22Rv1 (cell line): Measurements from ENCODE around the gene SLFNL1.
A peak's percentile ranks its signal among the peaks of the same experiment; 100 is the strongest.

Experiments
- H3K27ac ChIP-seq: fragments of 450-650 bp; 2 replicates; pipeline ENCODE4 v1.5.1; 2017
- ZFX ChIP-seq: fragments of 450-650 bp; IDR thresholded peaks from 2 replicates; pipeline ENCODE4 v1.6.1; 2017; ENCODE audit warnings: antibody characterized with exemption, borderline replicate concordance
- TF ChIP-seq, protein P1 (sequence below): fragments of 450-650 bp; IDR thresholded peaks from 2 replicates; pipeline ENCODE4 v1.5.1; 2017; ENCODE audit warnings: mild to moderate bottlenecking

Gene SLFNL1

DNA sequence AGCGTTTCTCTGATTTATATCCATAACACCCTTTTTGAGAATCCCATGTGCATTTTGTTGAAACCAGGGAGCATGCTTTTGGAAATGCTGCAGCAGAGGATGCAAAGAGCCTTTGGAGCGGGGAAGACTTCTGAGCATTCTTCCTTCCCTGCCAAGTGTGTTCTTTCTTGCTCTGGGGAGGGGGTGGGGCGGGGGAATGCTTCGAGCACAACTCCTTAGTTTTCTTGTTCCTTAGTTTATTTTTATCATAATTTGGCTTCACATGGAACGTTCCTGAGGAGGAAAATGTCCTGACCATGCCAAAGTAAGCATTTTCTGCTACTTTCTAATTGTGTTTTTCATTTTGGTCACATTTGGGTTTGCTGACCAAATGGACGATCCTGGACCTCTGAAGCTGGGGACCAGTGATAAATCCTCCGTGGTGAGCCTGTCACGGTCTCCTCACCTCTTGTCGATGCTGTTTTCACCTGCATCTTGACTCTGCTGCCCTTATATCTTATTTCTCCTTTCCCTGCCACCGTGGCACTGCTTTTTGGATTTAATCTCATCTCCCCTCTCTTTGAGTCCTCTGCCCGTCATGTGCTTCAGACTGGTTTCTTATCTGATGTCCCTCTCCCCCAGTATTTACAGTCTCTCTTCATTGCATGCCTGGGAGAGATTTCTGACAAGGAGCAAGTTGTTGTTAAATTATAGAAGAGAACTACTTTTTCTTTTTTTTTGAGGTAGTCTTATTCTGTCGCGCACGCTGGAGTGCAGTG, 39.7 kb downstream of the SLFNL1 start:
- no peak for TF ChIP-seq ZFX
- TF ChIP-seq, protein P1, sequence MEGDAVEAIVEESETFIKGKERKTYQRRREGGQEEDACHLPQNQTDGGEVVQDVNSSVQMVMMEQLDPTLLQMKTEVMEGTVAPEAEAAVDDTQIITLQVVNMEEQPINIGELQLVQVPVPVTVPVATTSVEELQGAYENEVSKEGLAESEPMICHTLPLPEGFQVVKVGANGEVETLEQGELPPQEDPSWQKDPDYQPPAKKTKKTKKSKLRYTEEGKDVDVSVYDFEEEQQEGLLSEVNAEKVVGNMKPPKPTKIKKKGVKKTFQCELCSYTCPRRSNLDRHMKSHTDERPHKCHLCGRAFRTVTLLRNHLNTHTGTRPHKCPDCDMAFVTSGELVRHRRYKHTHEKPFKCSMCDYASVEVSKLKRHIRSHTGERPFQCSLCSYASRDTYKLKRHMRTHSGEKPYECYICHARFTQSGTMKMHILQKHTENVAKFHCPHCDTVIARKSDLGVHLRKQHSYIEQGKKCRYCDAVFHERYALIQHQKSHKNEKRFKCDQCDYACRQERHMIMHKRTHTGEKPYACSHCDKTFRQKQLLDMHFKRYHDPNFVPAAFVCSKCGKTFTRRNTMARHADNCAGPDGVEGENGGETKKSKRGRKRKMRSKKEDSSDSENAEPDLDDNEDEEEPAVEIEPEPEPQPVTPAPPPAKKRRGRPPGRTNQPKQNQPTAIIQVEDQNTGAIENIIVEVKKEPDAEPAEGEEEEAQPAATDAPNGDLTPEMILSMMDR, result no peak
- peak overlapping the region; percentile 92; the same call in 1 of the 2 replicates for H3K27ac ChIP-seq

DNA sequence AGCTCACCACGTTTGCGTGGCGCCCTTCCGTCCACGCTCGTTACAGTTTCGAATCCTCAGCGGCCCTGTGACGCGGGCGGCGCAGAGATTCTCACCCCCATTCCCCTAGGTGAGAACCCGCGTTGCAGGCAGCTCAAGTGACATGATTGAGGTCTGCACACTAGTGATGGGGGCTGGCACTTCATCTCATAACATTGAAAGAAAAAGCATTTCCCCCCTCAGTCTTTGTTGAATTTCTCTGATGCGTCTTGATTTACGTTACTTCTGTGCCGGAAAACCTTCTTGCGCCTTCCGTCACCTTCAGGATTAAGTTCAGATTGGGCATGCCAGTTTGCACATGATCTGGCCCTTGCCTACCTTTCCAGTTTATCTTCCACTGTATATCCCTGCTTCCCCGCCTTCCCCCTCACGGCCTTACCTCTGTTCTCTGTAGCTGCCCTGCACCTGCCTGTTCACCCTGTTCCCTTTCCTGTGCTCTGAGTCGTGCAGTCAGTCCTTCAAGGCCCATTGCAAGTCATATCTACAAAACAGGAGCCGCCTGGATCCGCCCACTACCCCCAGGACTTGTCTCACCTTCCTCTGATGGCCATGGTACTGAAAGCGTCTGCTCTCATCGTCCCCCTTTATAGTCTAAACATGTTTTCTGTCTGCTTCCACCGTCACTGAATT, 40.9 kb downstream of the SLFNL1 start:
- no peak for TF ChIP-seq ZFX
- TF ChIP-seq, protein P1, result no peak
- H3K27ac ChIP-seq, result peak overlapping the region; percentile 92

DNA sequence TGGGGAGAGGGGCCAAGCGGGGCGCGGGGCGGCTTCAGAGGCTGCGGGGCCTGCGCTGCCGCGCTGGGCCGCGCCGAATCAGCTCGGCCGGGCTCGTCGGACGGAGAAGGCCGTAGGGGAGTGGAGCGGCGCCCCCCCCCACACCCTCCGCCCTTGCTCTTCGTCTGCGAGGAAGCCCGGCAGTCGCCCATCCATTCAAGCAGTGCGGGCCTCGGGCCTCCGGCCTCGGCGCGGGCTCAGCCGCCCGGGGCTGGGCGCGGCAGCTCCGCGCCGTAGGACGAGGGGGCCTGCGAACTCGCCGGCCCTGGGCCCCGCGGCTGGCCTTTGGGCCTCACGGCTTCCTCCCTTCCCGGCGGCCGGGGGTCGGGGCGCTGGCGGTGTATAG, 41.5 kb downstream of the SLFNL1 start:
- TF ChIP-seq ZFX, result no peak
- TF ChIP-seq, protein P1, result no peak
- H3K27ac ChIP-seq, result peak overlapping the region; percentile 92

DNA sequence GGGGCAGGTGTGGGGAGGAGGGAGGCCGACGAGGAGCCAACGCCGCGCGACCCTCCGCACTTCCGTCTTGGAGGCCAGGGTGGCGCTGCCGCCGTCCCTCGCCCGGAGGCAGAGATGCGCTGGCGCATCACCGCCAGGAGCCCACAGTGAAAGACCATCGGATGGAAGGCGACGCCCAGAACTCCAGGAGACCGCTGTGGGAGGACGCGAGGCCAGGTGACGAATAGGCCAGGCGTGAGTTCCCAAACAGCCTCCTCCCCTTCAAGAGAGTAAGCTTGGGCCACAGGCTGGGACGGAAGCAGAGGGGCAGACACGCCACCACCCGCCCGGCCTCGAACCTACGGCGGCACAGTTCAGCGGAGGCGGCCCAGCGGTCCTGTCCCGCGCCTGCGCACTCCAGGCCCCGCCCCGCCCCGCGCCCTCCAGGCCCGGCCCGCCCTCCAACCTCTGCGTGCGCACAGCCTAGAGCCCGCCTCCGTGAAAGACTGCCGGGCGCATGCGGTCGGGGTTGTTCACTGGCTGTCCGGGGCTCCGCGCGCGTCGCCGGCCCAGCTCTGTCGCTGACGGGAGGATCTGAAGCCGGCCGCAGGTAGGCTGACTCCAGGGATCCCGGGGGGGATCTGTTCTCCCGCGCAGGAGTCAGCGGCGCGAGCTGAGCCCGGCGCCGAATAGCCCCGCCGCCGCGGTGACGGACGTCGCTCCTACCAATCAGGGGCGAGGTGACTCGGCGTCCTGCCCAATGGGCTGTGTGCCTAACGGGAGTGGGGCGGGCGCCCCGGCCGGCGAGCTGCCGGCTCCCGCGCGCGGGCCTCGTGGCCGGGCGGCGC, 42.1 kb downstream of the SLFNL1 start, which contains the start of gene CTPS1:
Gene CTPS1 (plus strand): TSS at position 456 of the 827 bp plus-strand sequence. CDS start 3,595 bp downstream, outside the sequence.
- TF ChIP-seq ZFX, result no peak
- TF ChIP-seq, protein P1, result peak; percentile 66
- H3K27ac ChIP-seq, result peak within 1 kb of the TSS; percentile 92

DNA sequence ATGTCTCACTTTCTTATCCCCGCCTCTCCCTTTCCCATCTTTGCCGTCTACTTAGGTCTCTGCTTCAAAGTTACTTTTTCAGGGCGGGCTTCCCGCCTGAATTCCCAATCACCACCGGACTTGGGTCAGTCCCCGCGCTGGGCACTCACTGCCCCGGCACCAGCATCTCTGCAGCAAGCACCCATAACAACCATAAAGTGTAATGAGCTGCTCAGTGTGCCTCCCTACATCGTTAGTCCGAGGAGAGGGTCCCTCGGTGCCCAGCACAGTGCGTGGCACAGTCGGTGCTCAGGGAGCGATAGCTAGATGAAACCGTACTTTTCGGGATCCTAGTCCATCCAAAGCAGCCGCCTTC, 42.7 kb downstream of the SLFNL1 start:
- TF ChIP-seq, protein P1, result no peak
- no peak for TF ChIP-seq ZFX

DNA sequence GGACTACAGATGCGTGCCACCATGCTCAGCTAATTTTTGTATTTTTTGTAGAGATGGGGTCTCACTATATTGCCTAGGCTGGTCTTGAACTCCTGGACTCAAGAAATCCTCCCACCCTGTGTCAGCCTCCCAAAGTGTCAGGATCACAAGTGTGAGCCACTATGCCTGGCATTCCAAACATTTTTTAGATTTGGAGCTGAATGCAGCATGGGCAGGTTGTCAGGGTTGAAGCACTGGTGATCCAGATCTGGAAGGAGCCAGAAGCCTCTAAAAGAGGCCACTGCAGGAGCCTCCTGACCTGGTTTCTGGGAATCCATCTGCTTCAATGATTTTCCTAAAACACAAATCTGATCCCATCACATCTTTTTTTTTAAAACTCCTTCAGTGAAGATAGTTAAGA, 43.8 kb downstream of the SLFNL1 start:
- no peak for TF ChIP-seq ZFX
- TF ChIP-seq, protein P1, result no peak
- no peak overlapping the region for H3K27ac ChIP-seq

More for the DNA sequence above, 42.7 kb downstream of the SLFNL1 start:
- H3K27ac ChIP-seq, result peak overlapping the region; percentile 92
